GM12892 (cell line): ENCODE data around the gene CORO6.

Source experiments
- POLR2A ChIP-seq: IDR thresholded peaks from 2 replicates; pipeline ENCODE4 v1.6.1; 2011; ENCODE audit warnings: low read depth, low read length, control low read depth
- POLR2AphosphoS5 ChIP-seq: IDR thresholded peaks from 2 replicates; pipeline ENCODE4 v1.6.1; 2011; ENCODE audit warnings: low read depth, low read length, control low read depth
- TAF1 ChIP-seq: IDR thresholded peaks from 2 replicates; pipeline ENCODE4 v1.6.1; 2011; ENCODE audit warnings: low read depth, mild to moderate bottlenecking, control low read depth, low read length, borderline replicate concordance

DNA sequence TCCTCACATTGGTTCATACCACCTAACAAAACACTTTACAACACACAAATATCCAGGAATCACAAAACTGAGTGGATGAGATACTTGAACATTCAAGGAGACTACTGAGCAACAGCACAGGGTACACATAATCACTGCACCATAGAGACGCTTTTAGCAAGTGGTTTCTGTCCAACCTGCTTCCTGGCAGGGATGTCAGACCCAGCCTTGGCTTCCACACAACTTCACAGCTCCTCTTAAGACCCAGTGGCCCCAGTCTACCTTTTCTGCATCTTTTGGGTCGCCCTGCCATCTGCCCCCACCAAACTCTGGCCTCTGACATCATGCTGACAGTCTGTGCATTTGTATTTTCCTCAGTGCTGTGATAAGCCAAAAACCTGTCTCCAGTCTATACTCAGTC lies 5.9 kb upstream of the CORO6 start:
- TF ChIP-seq TAF1 (no peak), POLR2A (no peak), POLR2AphosphoS5 (no peak)
